HepG2 (cell line): Measurements from ENCODE around the gene UCN2. TPM values are rescaled to one million over a fixed set of nuclear protein-coding genes. Genes with fewer than 3 reads are reported as not detected.
A peak's percentile ranks its signal among the peaks of the same experiment; 100 is the strongest.

Experiments
- ARID5B ChIP-seq: IDR thresholded peaks from 2 replicates; pipeline ENCODE4 v1.4.0; 2020; ENCODE audit warnings: mild to moderate bottlenecking, missing genetic modification reagents
- ATRX ChIP-seq: sonication (generic); formaldehyde crosslinking; IDR thresholded peaks from 2 replicates; pipeline ENCODE4 v1.4.0; 2020; ENCODE audit warnings: missing genetic modification reagents, borderline replicate concordance
- DPF2 ChIP-seq: sonication (generic); formaldehyde crosslinking; IDR thresholded peaks from 2 replicates; pipeline ENCODE4 v1.4.0; 2020; ENCODE audit warnings: mild to moderate bottlenecking, low read depth, missing genetic modification reagents, borderline replicate concordance
- HDAC1 ChIP-seq: sonication (generic); formaldehyde crosslinking; IDR thresholded peaks from 2 replicates; pipeline ENCODE4 v1.5.1; 2020; ENCODE audit warnings: mild to moderate bottlenecking, missing genetic modification reagents
- HIVEP1 ChIP-seq: sonication (generic); formaldehyde crosslinking; IDR thresholded peaks from 2 replicates; pipeline ENCODE4 v1.4.0; 2020; ENCODE audit warnings: mild to moderate bottlenecking, missing genetic modification reagents
- HOXD1 ChIP-seq: sonication (generic); formaldehyde crosslinking; IDR thresholded peaks from 2 replicates; pipeline ENCODE4 v1.5.0; 2020; ENCODE audit warnings: missing genetic modification reagents
- NR0B2 ChIP-seq: sonication (generic); formaldehyde crosslinking; IDR thresholded peaks from 2 replicates; pipeline ENCODE4 v1.4.0; 2020; ENCODE audit warnings: mild to moderate bottlenecking, missing genetic modification reagents
- PPARG ChIP-seq: conservative IDR thresholded peaks from 2 replicates; pipeline ENCODE4 v1.6.1; 2016; ENCODE audit warnings: missing biosample characterization, missing genetic modification reagents
- RARA ChIP-seq: IDR thresholded peaks from 2 replicates; pipeline ENCODE4 v1.6.1; 2016; ENCODE audit warnings: missing genetic modification reagents, missing compliant biosample characterization
- RFX1 ChIP-seq: fragments of 450-650 bp; IDR thresholded peaks from 2 replicates; pipeline ENCODE4 v1.6.1; 2017
- TBX2 ChIP-seq: sonication (generic); formaldehyde crosslinking; IDR thresholded peaks from 2 replicates; pipeline ENCODE4 v1.5.0; 2020; ENCODE audit warnings: missing genetic modification reagents, mild to moderate bottlenecking, borderline replicate concordance
- TSC22D2 ChIP-seq: sonication (generic); formaldehyde crosslinking; IDR thresholded peaks from 2 replicates; pipeline ENCODE4 v1.5.1; 2020; ENCODE audit warnings: missing genetic modification reagents, mild to moderate bottlenecking, borderline replicate concordance
- WIZ ChIP-seq: sonication (generic); formaldehyde crosslinking; IDR thresholded peaks from 2 replicates; pipeline ENCODE4 v1.5.1; 2020; ENCODE audit warnings: mild to moderate bottlenecking, missing genetic modification reagents
- ZBTB26 ChIP-seq: IDR thresholded peaks from 2 replicates; pipeline ENCODE4 v1.6.1; 2016; ENCODE audit warnings: missing compliant biosample characterization, missing genetic modification reagents, borderline replicate concordance
- ZBTB37 ChIP-seq: sonication (generic); formaldehyde crosslinking; IDR thresholded peaks from 2 replicates; pipeline ENCODE4 v1.4.0; 2020; ENCODE audit warnings: mild to moderate bottlenecking, missing genetic modification reagents
- ZBTB49 ChIP-seq: sonication (generic); formaldehyde crosslinking; IDR thresholded peaks from 2 replicates; pipeline ENCODE4 v1.4.0; 2020; ENCODE audit warnings: missing genetic modification reagents, borderline replicate concordance
- ZFP37 ChIP-seq: sonication (generic); formaldehyde crosslinking; IDR thresholded peaks from 2 replicates; pipeline ENCODE4 v1.4.0; 2020; ENCODE audit warnings: missing genetic modification reagents, borderline replicate concordance
- ZNF180 ChIP-seq: sonication (generic); formaldehyde crosslinking; IDR thresholded peaks from 2 replicates; pipeline ENCODE4 v1.4.0; 2020; ENCODE audit warnings: low read depth, missing genetic modification reagents, borderline replicate concordance
- ZNF33B ChIP-seq: sonication (generic); formaldehyde crosslinking; IDR thresholded peaks from 2 replicates; pipeline ENCODE4 v1.5.1; 2020; ENCODE audit warnings: mild to moderate bottlenecking, missing genetic modification reagents
- ZNF432 ChIP-seq: sonication (generic); formaldehyde crosslinking; IDR thresholded peaks from 2 replicates; pipeline ENCODE4 v1.5.0; 2020; ENCODE audit warnings: missing genetic modification reagents, mild to moderate bottlenecking, borderline replicate concordance
- ZNF713 ChIP-seq: sonication (generic); formaldehyde crosslinking; IDR thresholded peaks from 2 replicates; pipeline ENCODE4 v1.4.0; 2020; ENCODE audit warnings: mild to moderate bottlenecking, missing genetic modification reagents
- polyA plus RNA-seq, 8 experiments: library from polyadenylated mRNA; depleted of rRNA in 3 of 8; stranded (reverse) in 7 of 8; unstranded in 1 of 8; fragments of >200 nt; fragmentation: Illumina TruSeq in 4 of 8; extraction: Trizol in 4 of 8; gene quantifications; 2 replicates each; pipeline versions ENCODE4 v1.2.1 to v1.2.3, GENCODE V29; 2011 to 2016; ENCODE audit warnings: low read depth in 4 of 8, missing spikeins in 1 of 8, mixed read lengths in 1 of 8; ENCODE audit not compliant: insufficient read depth in 1 of 8
- total RNA-seq, 5 experiments: library from RNA; depleted of rRNA; stranded (reverse); fragments of >200 nt; fragmentation: Illumina TruSeq; extraction: Trizol; gene quantifications; 2 replicates each; pipeline ENCODE4 v1.2.3, GENCODE V29; 2016; ENCODE audit warnings: low read depth in 1 of 5

UCN2 gene
- total and polyA plus RNA-seq, 2 of the 13 experiments (the other 11 are each of a cell fraction or from before 2014, with no cell fraction given), result 0.07 to 1.5 TPM

GRCh38 chr3:48558493-48559134 lies 5.0 kb downstream of the UCN2 start (continued):
- TF ChIP-seq TSC22D2 (CRISPR knock-in tag), result no peak
- no peak for TF ChIP-seq RFX1
- TF ChIP-seq DPF2, result no peak
- TF ChIP-seq HDAC1, result peak; percentile 36; the same call in 1 of the 2 replicates
- 0 out of 2 replicates have a peak, but pooled peaks have one; percentile 7 for TF ChIP-seq ZBTB26 (CRISPR knock-in tag)
- TF ChIP-seq ZNF432 (CRISPR knock-in tag), result no peak
- no peak for TF ChIP-seq ATRX (CRISPR knock-in tag)
- TF ChIP-seq ARID5B (CRISPR knock-in tag), result no peak
- no peak for TF ChIP-seq HIVEP1
- TF ChIP-seq TBX2, result peak; percentile 9; the same call in 1 of the 2 replicates
- TF ChIP-seq HOXD1 (CRISPR knock-in tag), result no peak
- TF ChIP-seq ZBTB49 (CRISPR knock-in tag), result no peak
- TF ChIP-seq ZFP37 (CRISPR knock-in tag), result no peak
- TF ChIP-seq ZNF33B, result no peak
- TF ChIP-seq ZNF713, result no peak
- no peak for TF ChIP-seq ZBTB37 (CRISPR knock-in tag)
- TF ChIP-seq RARA, result peak; percentile 54; the same call in 1 of the 2 replicates
- TF ChIP-seq ZNF180 (CRISPR knock-in tag), result no peak
- TF ChIP-seq PPARG (CRISPR knock-in tag), result no peak
- TF ChIP-seq WIZ (CRISPR knock-in tag), result no peak
- TF ChIP-seq NR0B2, result no peak
